ENCODE results near the gene GARIN5B.

DNA sequence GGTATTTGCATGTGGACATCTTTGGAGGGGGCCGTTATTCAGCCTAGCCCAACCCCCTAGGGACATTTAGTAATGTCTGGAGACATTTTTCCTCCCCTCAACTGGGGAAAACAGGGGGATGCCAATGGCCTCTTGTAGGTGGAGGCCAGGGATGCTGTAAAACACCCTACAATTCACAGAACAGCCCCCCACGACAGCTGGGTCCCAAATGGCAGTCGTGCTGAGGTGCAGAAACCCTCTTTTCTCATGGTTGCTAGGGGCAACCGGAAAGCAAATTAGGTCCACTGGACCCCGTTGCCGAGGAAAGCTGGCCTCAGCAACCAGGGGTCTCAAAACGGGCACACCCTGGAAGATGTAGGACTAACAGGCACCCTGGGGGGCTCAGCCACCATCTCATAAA lies 52.6 kb downstream of the GARIN5B start:
- TF ChIP-seq POLR2A (IDR thresholded peaks at IDR 0.05) (no peak), EP300 (IDR thresholded peaks at IDR 0.05) (no peak), POLR2AphosphoS5 (IDR thresholded peaks at IDR 0.05) (no peak)
- TF ChIP-seq, protein P1, sequence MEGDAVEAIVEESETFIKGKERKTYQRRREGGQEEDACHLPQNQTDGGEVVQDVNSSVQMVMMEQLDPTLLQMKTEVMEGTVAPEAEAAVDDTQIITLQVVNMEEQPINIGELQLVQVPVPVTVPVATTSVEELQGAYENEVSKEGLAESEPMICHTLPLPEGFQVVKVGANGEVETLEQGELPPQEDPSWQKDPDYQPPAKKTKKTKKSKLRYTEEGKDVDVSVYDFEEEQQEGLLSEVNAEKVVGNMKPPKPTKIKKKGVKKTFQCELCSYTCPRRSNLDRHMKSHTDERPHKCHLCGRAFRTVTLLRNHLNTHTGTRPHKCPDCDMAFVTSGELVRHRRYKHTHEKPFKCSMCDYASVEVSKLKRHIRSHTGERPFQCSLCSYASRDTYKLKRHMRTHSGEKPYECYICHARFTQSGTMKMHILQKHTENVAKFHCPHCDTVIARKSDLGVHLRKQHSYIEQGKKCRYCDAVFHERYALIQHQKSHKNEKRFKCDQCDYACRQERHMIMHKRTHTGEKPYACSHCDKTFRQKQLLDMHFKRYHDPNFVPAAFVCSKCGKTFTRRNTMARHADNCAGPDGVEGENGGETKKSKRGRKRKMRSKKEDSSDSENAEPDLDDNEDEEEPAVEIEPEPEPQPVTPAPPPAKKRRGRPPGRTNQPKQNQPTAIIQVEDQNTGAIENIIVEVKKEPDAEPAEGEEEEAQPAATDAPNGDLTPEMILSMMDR (IDR thresholded peaks at IDR 0.05), result no peak
